A673 (cell line): Measurements from ENCODE around the gene FGF14.

Experiments
- CTCF ChIP-seq: fragments of 300-800, 200-600 bp; sonication (generic); conservative IDR thresholded peaks from 2 replicates; pipeline ENCODE4 v1.5.1; 2017; ENCODE audit warnings: low read depth, mild to moderate bottlenecking, antibody characterized with exemption, low read length, moderate library complexity, mixed read lengths
- EZH2 ChIP-seq: fragments of 200-600 bp; sonication (generic); IDR thresholded peaks from 2 replicates; pipeline ENCODE4 v1.6.1; 2017; ENCODE audit warnings: borderline replicate concordance, low read depth, mild to moderate bottlenecking, mixed read lengths, antibody characterized with exemption, low read length; ENCODE audit not compliant: poor library complexity, severe bottlenecking

GRCh38 chr13:101951114-101951513 is 450.7 kb downstream of the FGF14 start:
- TF ChIP-seq CTCF (no peak), EZH2 (no peak)
